B cell (primary cell): Measurements from ENCODE around the gene OTX2. TPM values are rescaled to one million over a fixed set of nuclear protein-coding genes. Genes with fewer than 3 reads are reported as not detected.

Source experiments
- ATAC-seq: fragments of 200-7000 bp; cut with Tn5 transposase; one replicate; pipeline ENCODE4 v1.10.0; 2021; ENCODE audit warnings: low read depth, mild to moderate bottlenecking, moderate number of reproducible peaks, moderate library complexity
- CTCF ChIA-PET: fragments of 350-600 bp; sonication (Branson Sonifier 250); formaldehyde crosslinking; loops from one replicate; lab custom pipeline; 2021; ENCODE audit warnings: antibody characterized with exemption, inconsistent platforms; lab: Charles Lee
- POLR2A ChIA-PET: fragments of 350-600 bp; sonication (Branson Sonifier 250); formaldehyde crosslinking; loops from one replicate; lab custom pipeline; 2021; ENCODE audit warnings: antibody characterized with exemption; lab: Charles Lee
- DNase-seq: peaks from one replicate; pipeline ENCODE4 v3.0.0; 2013
- H2AFZ ChIP-seq: 2 replicates; pipeline ENCODE4 v1.6.1; 2012; ENCODE audit warnings: mild to moderate bottlenecking, low read depth, low read length; ENCODE audit not compliant: insufficient read depth, poor library complexity, severe bottlenecking
- H3K27ac ChIP-seq, 2 donors: 1 replicate in 1 of 2; 2 replicates in 1 of 2; pipeline ENCODE4 v1.5.1; 2012 to 2013; ENCODE audit warnings: low read length in 2 of 2, mild to moderate bottlenecking in 2 of 2, moderate library complexity in 1 of 2
- H3K27me3 ChIP-seq, 4 experiments: fragments of 200-600 bp in 1 of 4; sonication (generic) in 1 of 4; replicated peaks in 1 of 4; 1 replicate in 2 of 4; 2 replicates in 2 of 4; pipeline versions ENCODE4 v1.6.1 to v1.7.0; 2013 to 2016; ENCODE audit warnings: low read length in 3 of 4, mild to moderate bottlenecking in 2 of 4, mixed read lengths in 1 of 4, moderate library complexity in 1 of 4; ENCODE audit not compliant: insufficient read depth in 4 of 4, control insufficient read depth in 3 of 4; ENCODE audit errors: control extremely low read depth in 1 of 4
- H3K36me3 ChIP-seq, 2 experiments: replicated peaks in 1 of 2; 1 replicate in 1 of 2; 2 replicates in 1 of 2; pipeline versions ENCODE4 v1.6.1 to v1.7.1; 2013; ENCODE audit warnings: low read length in 1 of 2; ENCODE audit not compliant: insufficient read depth in 2 of 2, control insufficient read depth in 1 of 2; ENCODE audit errors: control extremely low read depth in 1 of 2, extremely low read depth in 1 of 2
- H3K4me1 ChIP-seq, 2 donors: fragments of 200-600 bp in 1 of 2; sonication (generic) in 1 of 2; 1 replicate in 1 of 2; 2 replicates in 1 of 2; pipeline versions ENCODE4 v1.5.1 to v1.6.1; 2013 to 2017; ENCODE audit warnings: low read length in 2 of 2; ENCODE audit not compliant: control insufficient read depth in 2 of 2, insufficient read depth in 2 of 2
- H3K4me2 ChIP-seq: replicated peaks from 2 replicates; pipeline ENCODE3; 2012; ENCODE audit warnings: mild to moderate bottlenecking, low read depth, low read length; ENCODE audit not compliant: poor library complexity, severe bottlenecking
- H3K4me3 ChIP-seq, 5 experiments: fragments of 200-600 bp in 1 of 5; sonication (generic) in 1 of 5; 1 replicate in 3 of 5; 2 replicates in 2 of 5; pipeline versions ENCODE4 v1.5.1 to v1.7.0; 2011 to 2016; ENCODE audit warnings: low read length in 4 of 5, mild to moderate bottlenecking in 4 of 5, low read depth in 2 of 5, control low read depth in 1 of 5, moderate library complexity in 1 of 5; ENCODE audit not compliant: insufficient read depth in 1 of 5; ENCODE audit errors: control extremely low read depth in 1 of 5, extremely low read depth in 1 of 5
- H3K79me2 ChIP-seq: fragments of 200-600 bp; sonication (generic); one replicate; pipeline ENCODE4 v1.6.0; 2016; ENCODE audit warnings: low read length; ENCODE audit not compliant: control insufficient read depth, insufficient read depth
- H3K9ac ChIP-seq: fragments of 200-600 bp; sonication (generic); 2 replicates; pipeline ENCODE4 v1.6.1; 2017; ENCODE audit warnings: mild to moderate bottlenecking, low read length, moderate library complexity
- H3K9me3 ChIP-seq, 3 donors: one replicate each; pipeline versions ENCODE4 v1.6.1 to v1.7.1; 2013; ENCODE audit warnings: low read length in 2 of 3; ENCODE audit not compliant: control insufficient read depth in 2 of 3, insufficient read depth in 1 of 3; ENCODE audit errors: control extremely low read depth in 1 of 3
- H4K20me1 ChIP-seq: 2 replicates; pipeline ENCODE4 v1.6.0; 2012; ENCODE audit warnings: mild to moderate bottlenecking, low read length; ENCODE audit not compliant: insufficient read depth, control insufficient read depth, poor library complexity, severe bottlenecking
- H3K27ac Mint-ChIP-seq: one replicate; pipeline ENCODE4 v1.8.0; 2021; ENCODE audit warnings: mixed read lengths
- H3K27me3 Mint-ChIP-seq: one replicate; pipeline ENCODE4 v1.8.0; 2021; ENCODE audit warnings: mixed read lengths
- H3K4me1 Mint-ChIP-seq: one replicate; pipeline ENCODE4 v1.8.0; 2021; ENCODE audit warnings: mixed read lengths
- H3K4me3 Mint-ChIP-seq: one replicate; pipeline ENCODE4 v1.8.0; 2021; ENCODE audit warnings: mixed read lengths
- H3K9me3 Mint-ChIP-seq: one replicate; pipeline ENCODE4 v1.8.0; 2022; ENCODE audit warnings: mixed read lengths; ENCODE audit not compliant: insufficient read depth
- EZH2 ChIP-seq: IDR thresholded peaks from 2 replicates; pipeline ENCODE4 v1.6.1; 2012; ENCODE audit warnings: borderline replicate concordance, low read depth, mild to moderate bottlenecking, moderate library complexity, low read length; ENCODE audit not compliant: insufficient read depth, poor library complexity, severe bottlenecking
- WGBS: methylation state at CpG from one replicate; pipeline ENCODE4 v1.1.5; 2013; ENCODE audit warnings: missing lambda C conversion rate; ENCODE audit not compliant: insufficient coverage; 5-methylcytosine and 5-hydroxymethylcytosine counted together
- intact Hi-C: fragments of 100-400 bp; cut with micrococcal nuclease; formaldehyde crosslinking; loops from one replicate; pipeline ENCODE4 v1.10.0; 2022
- polyA plus RNA-seq: library from polyadenylated mRNA; depleted of rRNA; stranded (reverse); fragments of >200 nt; gene quantifications from 2 replicates; pipeline ENCODE4 v1.2.3, GENCODE V29; 2012
- total RNA-seq, 2 donors: library from RNA; stranded (reverse); fragments of 120-200 nt in 1 of 2; gene quantifications; 1 replicate in 1 of 2; 2 replicates in 1 of 2; pipeline versions ENCODE4 v1.2.3 to v1.2.4, GENCODE V29; 2013 to 2022
- TF ChIP-seq, protein P1 (sequence below): fragments of 200-600 bp; IDR thresholded peaks from one replicate; pipeline ENCODE4 v1.8.0; 2022; ENCODE audit warnings: antibody characterized with exemption, mild to moderate bottlenecking

The OTX2 gene
- total and polyA plus RNA-seq, 2 donors (not counting 1 experiment from before 2014, with no cell fraction given), result not detected

DNA sequence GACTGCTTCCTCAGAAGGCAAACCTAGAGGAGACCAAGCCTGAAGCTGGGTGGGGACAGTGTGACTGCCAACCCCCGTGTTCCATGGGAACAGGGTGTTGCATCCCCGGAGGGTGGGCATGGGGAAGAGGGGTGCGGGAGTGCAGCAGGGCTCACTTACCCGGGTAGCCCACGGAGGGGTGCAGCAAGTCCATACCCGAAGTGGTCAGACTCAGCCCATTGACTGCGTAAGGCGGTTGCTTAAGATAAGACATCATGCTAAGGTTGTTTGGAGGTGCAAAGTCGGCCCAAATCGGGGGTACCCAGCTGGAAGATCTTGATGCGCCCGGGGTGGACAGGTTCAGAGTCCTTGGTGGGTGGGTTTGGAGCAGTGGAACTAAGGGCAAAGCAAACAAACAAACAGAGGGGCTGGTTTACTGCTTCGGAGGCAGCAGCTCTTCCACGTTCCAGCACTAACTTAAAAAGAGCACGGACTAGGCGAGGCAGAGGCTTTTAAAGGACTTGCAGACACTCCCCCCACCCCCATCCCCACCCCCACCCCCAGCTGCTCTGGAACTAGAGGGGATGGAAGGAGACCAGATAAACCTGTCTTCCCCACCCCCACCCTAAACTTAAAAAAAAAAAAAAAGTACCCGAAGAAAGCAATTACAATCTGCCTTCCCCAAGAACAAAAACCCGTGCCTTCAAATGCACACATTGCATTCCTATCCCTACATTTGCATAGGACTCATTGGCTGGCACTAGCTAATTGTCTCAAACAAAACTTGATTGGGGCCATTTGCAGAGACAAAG is 4.9 kb downstream of the OTX2 start:
- Histone ChIP-seq H3K4me3 (no peak overlapping the region), H3K79me2 (no peaks in the 10 kb centered on the region), H3K9me3 (peaks cover 0 to 31% (median 0%) of the 10 kb centered on the region in 3 donors), H3K4me2 (no peak overlapping the region), H3K4me1 (peaks cover 3 to 15% of the 10 kb centered on the region in 2 donors), H4K20me1 (no peaks in the 10 kb centered on the region), H3K27ac (no peak overlapping the region), H3K36me3 (no peaks in the 10 kb centered on the region), H2AFZ (no peak overlapping the region), H3K27me3 (peaks cover 0 to 80% (median 73%) of the 10 kb centered on the region in 4 experiments), H3K9ac (no peak overlapping the region)
- Mint-ChIP-seq H3K9me3 (peaks cover 4% of the 10 kb centered on the region), H3K4me1 (peaks cover 7% of the 10 kb centered on the region), H3K4me3 (no peak overlapping the region), H3K27me3 (peaks cover 81% of the 10 kb centered on the region), H3K27ac (no peak overlapping the region)
- ChIA-PET CTCF (no interaction called here), POLR2A (no interaction called here)
- intact Hi-C loops, result no loop called here
- WGBS, result 10% methylated on average over 12 of the region's 18 CpGs
- ATAC-seq (no peak), DNase-seq (no peak)
- TF ChIP-seq EZH2, result no peak
- TF ChIP-seq, protein P1, sequence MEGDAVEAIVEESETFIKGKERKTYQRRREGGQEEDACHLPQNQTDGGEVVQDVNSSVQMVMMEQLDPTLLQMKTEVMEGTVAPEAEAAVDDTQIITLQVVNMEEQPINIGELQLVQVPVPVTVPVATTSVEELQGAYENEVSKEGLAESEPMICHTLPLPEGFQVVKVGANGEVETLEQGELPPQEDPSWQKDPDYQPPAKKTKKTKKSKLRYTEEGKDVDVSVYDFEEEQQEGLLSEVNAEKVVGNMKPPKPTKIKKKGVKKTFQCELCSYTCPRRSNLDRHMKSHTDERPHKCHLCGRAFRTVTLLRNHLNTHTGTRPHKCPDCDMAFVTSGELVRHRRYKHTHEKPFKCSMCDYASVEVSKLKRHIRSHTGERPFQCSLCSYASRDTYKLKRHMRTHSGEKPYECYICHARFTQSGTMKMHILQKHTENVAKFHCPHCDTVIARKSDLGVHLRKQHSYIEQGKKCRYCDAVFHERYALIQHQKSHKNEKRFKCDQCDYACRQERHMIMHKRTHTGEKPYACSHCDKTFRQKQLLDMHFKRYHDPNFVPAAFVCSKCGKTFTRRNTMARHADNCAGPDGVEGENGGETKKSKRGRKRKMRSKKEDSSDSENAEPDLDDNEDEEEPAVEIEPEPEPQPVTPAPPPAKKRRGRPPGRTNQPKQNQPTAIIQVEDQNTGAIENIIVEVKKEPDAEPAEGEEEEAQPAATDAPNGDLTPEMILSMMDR, result no peak

DNA sequence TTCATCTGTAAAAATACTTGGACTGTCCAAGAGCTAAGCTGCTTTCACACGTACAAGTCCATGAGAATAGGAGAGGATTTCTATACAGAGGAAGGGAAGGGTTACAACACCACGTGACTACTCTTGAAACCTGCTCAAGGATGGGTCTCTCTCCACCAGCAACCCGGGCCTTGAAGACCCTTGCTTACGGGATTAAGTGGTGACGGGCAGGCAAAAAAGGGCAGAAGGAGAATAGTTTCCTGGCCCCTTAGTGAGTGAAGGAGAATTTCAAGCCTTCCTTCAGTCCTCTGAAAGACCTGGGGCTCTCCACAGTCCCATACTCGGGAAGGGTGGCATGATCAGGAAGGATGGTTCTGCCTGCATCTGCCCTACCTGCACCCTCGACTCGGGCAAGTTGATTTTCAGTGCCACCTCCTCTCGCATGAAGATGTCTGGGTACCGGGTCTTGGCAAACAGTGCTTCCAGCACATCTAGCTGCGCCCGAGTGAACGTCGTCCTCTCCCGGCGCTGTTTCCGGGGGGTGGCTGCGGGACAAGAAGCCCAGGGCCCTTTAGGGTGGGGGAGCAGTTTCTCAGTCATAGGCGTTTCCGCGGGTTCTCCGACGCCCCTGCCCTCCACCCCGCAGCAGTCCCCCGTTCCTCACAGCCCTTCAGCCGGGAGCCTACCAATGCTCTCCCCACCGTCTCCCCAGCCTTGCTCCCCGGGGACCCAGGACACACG is 6.3 kb downstream of the OTX2 start:
- no peak overlapping the region for H3K27ac Mint-ChIP-seq
- H3K9me3 Mint-ChIP-seq, result peaks cover 4% of the 10 kb centered on the region
- 11% methylated on average over 25 of the region's 29 CpGs for WGBS
- peaks cover 75% of the 10 kb centered on the region for H3K27me3 Mint-ChIP-seq
- H3K36me3 ChIP-seq, result no peaks in the 10 kb centered on the region
- ChIA-PET POLR2A (no interaction called here), CTCF (no interaction called here)
- no peak for DNase-seq
- no peak for ATAC-seq
- peaks cover 2% of the 10 kb centered on the region for H3K4me1 Mint-ChIP-seq
- intact Hi-C loops, result no loop called here
- H3K79me2 ChIP-seq, result no peaks in the 10 kb centered on the region
- H3K4me3 ChIP-seq, result no peak overlapping the region
- no peak overlapping the region for H3K4me3 Mint-ChIP-seq
- H4K20me1 ChIP-seq, result no peaks in the 10 kb centered on the region
- H3K9ac ChIP-seq, result no peak overlapping the region
- no peak overlapping the region for H3K27ac ChIP-seq
- H3K4me2 ChIP-seq, result no peak overlapping the region
- H2AFZ ChIP-seq, result no peak overlapping the region
- no peak for TF ChIP-seq EZH2
- TF ChIP-seq, protein P1, result no peak
- H3K27me3 ChIP-seq, result peaks cover 0 to 76% (median 72%) of the 10 kb centered on the region in 4 experiments
- H3K4me1 ChIP-seq, result peaks cover 3 to 15% of the 10 kb centered on the region in 2 donors
- H3K9me3 ChIP-seq, result peaks cover 0 to 21% (median 0%) of the 10 kb centered on the region in 3 donors
